Measurements from ENCODE around the gene MRTFB. TPM values are rescaled to one million over a fixed set of nuclear protein-coding genes. Genes with fewer than 3 reads are reported as not detected.

MRTFB gene
- total RNA-seq, 1 donor: 11.6 TPM

DNA sequence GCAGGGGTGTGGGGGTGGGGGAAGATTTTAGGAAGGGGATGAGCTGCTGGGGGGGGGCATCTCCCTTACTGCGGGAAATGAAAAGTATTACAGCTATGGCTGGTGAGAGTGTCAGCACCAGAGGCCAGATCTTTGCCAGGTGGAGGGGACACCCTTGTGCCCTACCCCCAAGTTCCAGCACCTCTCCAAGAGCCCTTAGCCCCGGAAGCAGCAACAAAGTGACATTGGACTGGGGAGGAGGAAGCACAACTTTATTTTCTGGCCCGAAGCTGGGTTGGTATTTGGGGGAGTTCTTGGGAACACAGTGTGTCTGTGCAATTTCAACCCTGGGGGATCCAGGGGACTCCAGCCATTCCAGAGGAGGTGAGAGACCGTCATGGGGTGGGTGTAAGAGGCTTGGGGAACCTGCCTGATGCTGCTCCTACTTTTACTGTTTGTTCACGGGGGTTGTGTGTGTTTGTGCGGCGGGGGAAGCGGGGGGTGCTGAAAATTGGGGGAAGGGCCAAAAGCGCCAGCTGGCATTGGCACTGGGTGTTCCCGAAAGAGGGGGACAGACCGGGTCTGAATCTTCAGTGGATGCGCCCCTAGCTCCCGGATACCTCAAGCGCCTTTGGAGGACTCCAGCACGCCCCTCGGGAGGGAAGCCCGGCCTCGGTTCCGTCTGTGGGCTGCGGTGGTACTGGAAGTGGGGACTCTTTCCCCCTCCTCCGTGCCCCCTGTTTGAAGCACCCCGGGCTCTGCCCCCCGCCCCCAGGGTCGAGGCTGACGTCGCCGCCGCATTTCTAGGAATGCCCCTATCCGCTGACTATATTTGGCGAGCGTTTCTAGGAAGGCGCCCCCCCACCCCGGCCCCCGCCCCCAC lies 230.3 kb downstream of the MRTFB start:
- no peaks in the 10 kb centered on the region for H3K27me3 ChIP-seq (ENCODE audit: insufficient read depth, low read length)
- peaks cover 43% of the 10 kb centered on the region for H3K79me2 ChIP-seq (ENCODE audit: insufficient read depth, low read length)
- peak overlapping the region; percentile 78 for H2AFZ ChIP-seq (ENCODE audit: low read length)
- peak overlapping the region; percentile 76 for H3K4me3 ChIP-seq (ENCODE audit: insufficient read depth, low read length)
- no peaks in the 10 kb centered on the region for H3K9me3 ChIP-seq (ENCODE audit: low read depth, low read length)
- peaks cover 24% of the 10 kb centered on the region for H3K4me1 ChIP-seq (ENCODE audit: insufficient read depth, low read length)
- H3K36me3 ChIP-seq (ENCODE audit: insufficient read depth, low read length): no peaks in the 10 kb centered on the region
- TF ChIP-seq, protein P1, sequence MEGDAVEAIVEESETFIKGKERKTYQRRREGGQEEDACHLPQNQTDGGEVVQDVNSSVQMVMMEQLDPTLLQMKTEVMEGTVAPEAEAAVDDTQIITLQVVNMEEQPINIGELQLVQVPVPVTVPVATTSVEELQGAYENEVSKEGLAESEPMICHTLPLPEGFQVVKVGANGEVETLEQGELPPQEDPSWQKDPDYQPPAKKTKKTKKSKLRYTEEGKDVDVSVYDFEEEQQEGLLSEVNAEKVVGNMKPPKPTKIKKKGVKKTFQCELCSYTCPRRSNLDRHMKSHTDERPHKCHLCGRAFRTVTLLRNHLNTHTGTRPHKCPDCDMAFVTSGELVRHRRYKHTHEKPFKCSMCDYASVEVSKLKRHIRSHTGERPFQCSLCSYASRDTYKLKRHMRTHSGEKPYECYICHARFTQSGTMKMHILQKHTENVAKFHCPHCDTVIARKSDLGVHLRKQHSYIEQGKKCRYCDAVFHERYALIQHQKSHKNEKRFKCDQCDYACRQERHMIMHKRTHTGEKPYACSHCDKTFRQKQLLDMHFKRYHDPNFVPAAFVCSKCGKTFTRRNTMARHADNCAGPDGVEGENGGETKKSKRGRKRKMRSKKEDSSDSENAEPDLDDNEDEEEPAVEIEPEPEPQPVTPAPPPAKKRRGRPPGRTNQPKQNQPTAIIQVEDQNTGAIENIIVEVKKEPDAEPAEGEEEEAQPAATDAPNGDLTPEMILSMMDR (IDR thresholded peaks at IDR 0.05; ENCODE audit: extremely low read depth, low read depth, low read length): no peak
- peak; percentile 94 for DNase-seq (ENCODE audit: insufficient read length, low spot score, missing footprints)
- H3K4me2 ChIP-seq (ENCODE audit: insufficient read depth, low read length): peak overlapping the region; percentile 93
- H3K27ac ChIP-seq (ENCODE audit: low read depth, low read length): peak overlapping the region; percentile 71
- peaks cover 11% of the 10 kb centered on the region for H4K20me1 ChIP-seq (ENCODE audit: insufficient read depth, low read length)

DNA sequence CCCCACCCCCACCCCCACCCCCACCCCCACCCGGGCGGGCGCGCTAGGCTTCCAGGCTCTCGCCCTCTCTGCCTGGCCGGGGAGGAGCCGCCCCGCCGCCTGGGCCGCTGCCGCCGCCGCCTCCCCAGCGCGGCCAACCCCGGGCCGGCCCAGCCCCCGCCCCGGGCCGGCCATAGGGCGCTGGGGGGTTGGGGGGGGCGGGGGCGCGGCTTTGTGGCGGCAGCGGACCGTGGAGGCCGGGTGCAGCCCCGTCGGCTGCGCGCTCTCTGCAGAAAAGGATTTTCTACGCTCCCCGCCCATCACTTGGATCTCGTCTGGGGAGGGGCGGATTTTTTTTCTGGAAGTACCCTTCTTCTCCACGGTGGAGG lies 230.9 kb downstream of the MRTFB start:
- peak overlapping the region; percentile 92 for H3K4me2 ChIP-seq (ENCODE audit: insufficient read depth, low read length)

GRCh38 chr16:14302399-14303181 lies 231.5 kb downstream of the MRTFB start:
- peak; percentile 94 for DNase-seq (ENCODE audit: insufficient read length, low spot score, missing footprints)
- no peaks in the 10 kb centered on the region for H3K27me3 ChIP-seq (ENCODE audit: insufficient read depth, low read length)
- peak overlapping the region; percentile 29 for H2AFZ ChIP-seq (ENCODE audit: low read length)
- no peaks in the 10 kb centered on the region for H3K9me3 ChIP-seq (ENCODE audit: low read depth, low read length)
- peak overlapping the region; percentile 83 for H3K4me3 ChIP-seq (ENCODE audit: insufficient read depth, low read length)
- H3K36me3 ChIP-seq (ENCODE audit: insufficient read depth, low read length): no peaks in the 10 kb centered on the region
- H4K20me1 ChIP-seq (ENCODE audit: insufficient read depth, low read length): peaks cover 17% of the 10 kb centered on the region
- H3K4me2 ChIP-seq (ENCODE audit: insufficient read depth, low read length): peak overlapping the region; percentile 92
- TF ChIP-seq, protein P1 (IDR thresholded peaks at IDR 0.05; ENCODE audit: extremely low read depth, low read depth, low read length): no peak
- H3K27ac ChIP-seq (ENCODE audit: low read depth, low read length): peak overlapping the region; percentile 74
- peaks cover 54% of the 10 kb centered on the region for H3K79me2 ChIP-seq (ENCODE audit: insufficient read depth, low read length)
- H3K4me1 ChIP-seq (ENCODE audit: insufficient read depth, low read length): peaks cover 34% of the 10 kb centered on the region

More for the DNA sequence above, 230.9 kb downstream of the MRTFB start:
- peaks cover 49% of the 10 kb centered on the region for H3K79me2 ChIP-seq (ENCODE audit: insufficient read depth, low read length)
- peak overlapping the region; percentile 83 for H3K4me3 ChIP-seq (ENCODE audit: insufficient read depth, low read length)
- peak overlapping the region; percentile 41 for H3K27ac ChIP-seq (ENCODE audit: low read depth, low read length)
- no peaks in the 10 kb centered on the region for H3K9me3 ChIP-seq (ENCODE audit: low read depth, low read length)
- peaks cover 28% of the 10 kb centered on the region for H3K4me1 ChIP-seq (ENCODE audit: insufficient read depth, low read length)
- H3K36me3 ChIP-seq (ENCODE audit: insufficient read depth, low read length): no peaks in the 10 kb centered on the region
- no peaks in the 10 kb centered on the region for H3K27me3 ChIP-seq (ENCODE audit: insufficient read depth, low read length)
- H2AFZ ChIP-seq (ENCODE audit: low read length): no peak overlapping the region
- peaks cover 13% of the 10 kb centered on the region for H4K20me1 ChIP-seq (ENCODE audit: insufficient read depth, low read length)
- peak; percentile 99 for DNase-seq (ENCODE audit: insufficient read length, low spot score, missing footprints)
- TF ChIP-seq, protein P1 (IDR thresholded peaks at IDR 0.05; ENCODE audit: extremely low read depth, low read depth, low read length): no peak

Data from osteoblast (primary cell).